ENCODE results near the gene SP5. TPM values are rescaled to one million over a fixed set of nuclear protein-coding genes. Genes with fewer than 3 reads are reported as not detected.

SP5 gene
- total RNA-seq, 1 experiment from 2014 or later = 1.7 TPM

DNA sequence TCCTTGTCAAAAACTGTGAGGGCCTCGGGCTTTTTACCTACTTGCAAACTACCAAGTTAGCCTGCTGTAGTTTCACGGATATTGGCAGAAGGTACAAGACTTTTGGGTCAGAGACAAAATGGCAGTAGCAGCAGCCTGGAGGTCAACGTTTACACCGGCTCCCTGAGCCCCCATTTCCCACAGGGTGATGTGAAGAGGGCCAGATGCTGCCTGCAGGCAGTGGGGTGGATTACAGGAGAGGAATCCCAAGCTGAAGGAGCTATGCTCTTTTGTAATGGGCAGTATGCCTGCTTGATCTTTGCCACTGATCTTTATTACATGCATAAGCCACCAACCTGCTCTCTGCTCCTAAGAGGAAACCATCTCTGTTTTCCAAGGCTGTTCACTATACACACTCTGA, 29.5 kb upstream of the SP5 start:
- ATAC-seq = peak; percentile 91
- CTCF ChIA-PET = no interaction called here
- POLR2A ChIA-PET = no interaction called here

DNA sequence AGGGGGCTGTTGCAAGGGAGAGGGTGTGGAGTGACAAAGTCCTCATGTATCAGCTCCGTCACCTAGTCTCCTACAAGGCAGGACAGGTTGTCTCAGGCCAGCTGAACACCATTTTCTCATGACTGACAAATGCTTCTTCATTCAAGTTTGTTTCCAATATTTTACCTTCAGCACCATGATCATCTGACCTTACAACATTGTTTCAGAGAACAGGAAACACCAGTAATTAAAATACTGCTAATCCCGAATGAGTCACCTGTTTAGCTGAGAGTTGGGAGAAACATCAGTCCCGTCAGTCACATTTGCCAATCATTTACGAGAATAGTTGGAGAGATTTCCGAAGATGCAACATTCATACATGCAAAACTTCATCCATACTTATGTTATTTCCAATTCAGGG, 25.7 kb upstream of the SP5 start:
- no peak overlapping the region for H3K4me3 Mint-ChIP-seq
- ChIA-PET CTCF (interaction anchor here (0.6 kb wide), 2 partner anchors 26 to 292 kb away, joined by 3 read pairs; partner anchors contain the start of gene SP5), POLR2A (interaction anchor here (0.6 to 0.8 kb wide), 3 partner anchors 19 to 454 kb away, joined by 3 to 6 read pairs (median 4); no protein-coding TSS in a partner anchor)
- DNase-seq (ENCODE audit: low spot score) = no peak
- H3K27me3 Mint-ChIP-seq (ENCODE audit: low read depth) = no peaks in the 10 kb centered on the region
- H3K9me3 Mint-ChIP-seq = no peaks in the 10 kb centered on the region
- H3K4me1 Mint-ChIP-seq = peaks cover 17% of the 10 kb centered on the region
- H3K36me3 Mint-ChIP-seq = no peaks in the 10 kb centered on the region
- ATAC-seq = no peak
- no peak overlapping the region; the same call in 1 of the 2 replicates for H3K27ac Mint-ChIP-seq
- TF ChIP-seq ZNF138 (CRISPR knock-in tag; conservative IDR thresholded peaks at IDR 0.05) (no peak), ELF4 (CRISPR knock-in tag; IDR thresholded peaks at IDR 0.05; ENCODE audit: low read depth) (no peak), ZNF232 (CRISPR knock-in tag; IDR thresholded peaks at IDR 0.05) (no peak), JAZF1 (CRISPR knock-in tag; IDR thresholded peaks at IDR 0.05) (no peak), SMAD3 (CRISPR knock-in tag; IDR thresholded peaks at IDR 0.05; ENCODE audit: borderline replicate concordance) (no peak), SMAD4 (CRISPR knock-in tag; IDR thresholded peaks at IDR 0.05) (no peak), HMGA2 (CRISPR knock-in tag; IDR thresholded peaks at IDR 0.05) (no peak), GTF2I (CRISPR knock-in tag; conservative IDR thresholded peaks at IDR 0.05) (no peak)
- TF ChIP-seq, protein P1, sequence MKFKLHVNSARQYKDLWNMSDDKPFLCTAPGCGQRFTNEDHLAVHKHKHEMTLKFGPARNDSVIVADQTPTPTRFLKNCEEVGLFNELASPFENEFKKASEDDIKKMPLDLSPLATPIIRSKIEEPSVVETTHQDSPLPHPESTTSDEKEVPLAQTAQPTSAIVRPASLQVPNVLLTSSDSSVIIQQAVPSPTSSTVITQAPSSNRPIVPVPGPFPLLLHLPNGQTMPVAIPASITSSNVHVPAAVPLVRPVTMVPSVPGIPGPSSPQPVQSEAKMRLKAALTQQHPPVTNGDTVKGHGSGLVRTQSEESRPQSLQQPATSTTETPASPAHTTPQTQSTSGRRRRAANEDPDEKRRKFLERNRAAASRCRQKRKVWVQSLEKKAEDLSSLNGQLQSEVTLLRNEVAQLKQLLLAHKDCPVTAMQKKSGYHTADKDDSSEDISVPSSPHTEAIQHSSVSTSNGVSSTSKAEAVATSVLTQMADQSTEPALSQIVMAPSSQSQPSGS (CRISPR knock-in tag; IDR thresholded peaks at IDR 0.05; ENCODE audit: borderline replicate concordance, low read depth) = no peak
- TF ChIP-seq, protein P2, sequence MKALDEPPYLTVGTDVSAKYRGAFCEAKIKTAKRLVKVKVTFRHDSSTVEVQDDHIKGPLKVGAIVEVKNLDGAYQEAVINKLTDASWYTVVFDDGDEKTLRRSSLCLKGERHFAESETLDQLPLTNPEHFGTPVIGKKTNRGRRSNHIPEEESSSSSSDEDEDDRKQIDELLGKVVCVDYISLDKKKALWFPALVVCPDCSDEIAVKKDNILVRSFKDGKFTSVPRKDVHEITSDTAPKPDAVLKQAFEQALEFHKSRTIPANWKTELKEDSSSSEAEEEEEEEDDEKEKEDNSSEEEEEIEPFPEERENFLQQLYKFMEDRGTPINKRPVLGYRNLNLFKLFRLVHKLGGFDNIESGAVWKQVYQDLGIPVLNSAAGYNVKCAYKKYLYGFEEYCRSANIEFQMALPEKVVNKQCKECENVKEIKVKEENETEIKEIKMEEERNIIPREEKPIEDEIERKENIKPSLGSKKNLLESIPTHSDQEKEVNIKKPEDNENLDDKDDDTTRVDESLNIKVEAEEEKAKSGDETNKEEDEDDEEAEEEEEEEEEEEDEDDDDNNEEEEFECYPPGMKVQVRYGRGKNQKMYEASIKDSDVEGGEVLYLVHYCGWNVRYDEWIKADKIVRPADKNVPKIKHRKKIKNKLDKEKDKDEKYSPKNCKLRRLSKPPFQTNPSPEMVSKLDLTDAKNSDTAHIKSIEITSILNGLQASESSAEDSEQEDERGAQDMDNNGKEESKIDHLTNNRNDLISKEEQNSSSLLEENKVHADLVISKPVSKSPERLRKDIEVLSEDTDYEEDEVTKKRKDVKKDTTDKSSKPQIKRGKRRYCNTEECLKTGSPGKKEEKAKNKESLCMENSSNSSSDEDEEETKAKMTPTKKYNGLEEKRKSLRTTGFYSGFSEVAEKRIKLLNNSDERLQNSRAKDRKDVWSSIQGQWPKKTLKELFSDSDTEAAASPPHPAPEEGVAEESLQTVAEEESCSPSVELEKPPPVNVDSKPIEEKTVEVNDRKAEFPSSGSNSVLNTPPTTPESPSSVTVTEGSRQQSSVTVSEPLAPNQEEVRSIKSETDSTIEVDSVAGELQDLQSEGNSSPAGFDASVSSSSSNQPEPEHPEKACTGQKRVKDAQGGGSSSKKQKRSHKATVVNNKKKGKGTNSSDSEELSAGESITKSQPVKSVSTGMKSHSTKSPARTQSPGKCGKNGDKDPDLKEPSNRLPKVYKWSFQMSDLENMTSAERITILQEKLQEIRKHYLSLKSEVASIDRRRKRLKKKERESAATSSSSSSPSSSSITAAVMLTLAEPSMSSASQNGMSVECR (CRISPR knock-in tag; IDR thresholded peaks at IDR 0.05; ENCODE audit: borderline replicate concordance) = no peak
- TF ChIP-seq, protein P3, sequence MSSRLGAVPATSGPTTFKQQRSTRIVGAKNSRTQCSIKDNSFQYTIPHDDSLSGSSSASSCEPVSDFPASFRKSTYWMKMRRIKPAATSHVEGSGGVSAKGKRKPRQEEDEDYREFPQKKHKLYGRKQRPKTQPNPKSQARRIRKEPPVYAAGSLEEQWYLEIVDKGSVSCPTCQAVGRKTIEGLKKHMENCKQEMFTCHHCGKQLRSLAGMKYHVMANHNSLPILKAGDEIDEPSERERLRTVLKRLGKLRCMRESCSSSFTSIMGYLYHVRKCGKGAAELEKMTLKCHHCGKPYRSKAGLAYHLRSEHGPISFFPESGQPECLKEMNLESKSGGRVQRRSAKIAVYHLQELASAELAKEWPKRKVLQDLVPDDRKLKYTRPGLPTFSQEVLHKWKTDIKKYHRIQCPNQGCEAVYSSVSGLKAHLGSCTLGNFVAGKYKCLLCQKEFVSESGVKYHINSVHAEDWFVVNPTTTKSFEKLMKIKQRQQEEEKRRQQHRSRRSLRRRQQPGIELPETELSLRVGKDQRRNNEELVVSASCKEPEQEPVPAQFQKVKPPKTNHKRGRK (CRISPR knock-in tag; IDR thresholded peaks at IDR 0.05; ENCODE audit: borderline replicate concordance) = no peak
- TF ChIP-seq, protein P4, sequence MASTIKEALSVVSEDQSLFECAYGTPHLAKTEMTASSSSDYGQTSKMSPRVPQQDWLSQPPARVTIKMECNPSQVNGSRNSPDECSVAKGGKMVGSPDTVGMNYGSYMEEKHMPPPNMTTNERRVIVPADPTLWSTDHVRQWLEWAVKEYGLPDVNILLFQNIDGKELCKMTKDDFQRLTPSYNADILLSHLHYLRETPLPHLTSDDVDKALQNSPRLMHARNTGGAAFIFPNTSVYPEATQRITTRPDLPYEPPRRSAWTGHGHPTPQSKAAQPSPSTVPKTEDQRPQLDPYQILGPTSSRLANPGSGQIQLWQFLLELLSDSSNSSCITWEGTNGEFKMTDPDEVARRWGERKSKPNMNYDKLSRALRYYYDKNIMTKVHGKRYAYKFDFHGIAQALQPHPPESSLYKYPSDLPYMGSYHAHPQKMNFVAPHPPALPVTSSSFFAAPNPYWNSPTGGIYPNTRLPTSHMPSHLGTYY (CRISPR knock-in tag; IDR thresholded peaks at IDR 0.05) = no peak

More for the DNA sequence above, 29.5 kb upstream of the SP5 start:
- H3K4me3 Mint-ChIP-seq = no peak overlapping the region
- H3K27ac Mint-ChIP-seq = peak overlapping the region; percentile 20; the same call in 1 of the 2 replicates
- H3K9me3 Mint-ChIP-seq = no peaks in the 10 kb centered on the region
- TF ChIP-seq TCF7 (CRISPR knock-in tag; IDR thresholded peaks at IDR 0.05; ENCODE audit: low read depth) (no peak), CREM (CRISPR knock-in tag; IDR thresholded peaks at IDR 0.05) (no peak)
- TF ChIP-seq, protein P5, sequence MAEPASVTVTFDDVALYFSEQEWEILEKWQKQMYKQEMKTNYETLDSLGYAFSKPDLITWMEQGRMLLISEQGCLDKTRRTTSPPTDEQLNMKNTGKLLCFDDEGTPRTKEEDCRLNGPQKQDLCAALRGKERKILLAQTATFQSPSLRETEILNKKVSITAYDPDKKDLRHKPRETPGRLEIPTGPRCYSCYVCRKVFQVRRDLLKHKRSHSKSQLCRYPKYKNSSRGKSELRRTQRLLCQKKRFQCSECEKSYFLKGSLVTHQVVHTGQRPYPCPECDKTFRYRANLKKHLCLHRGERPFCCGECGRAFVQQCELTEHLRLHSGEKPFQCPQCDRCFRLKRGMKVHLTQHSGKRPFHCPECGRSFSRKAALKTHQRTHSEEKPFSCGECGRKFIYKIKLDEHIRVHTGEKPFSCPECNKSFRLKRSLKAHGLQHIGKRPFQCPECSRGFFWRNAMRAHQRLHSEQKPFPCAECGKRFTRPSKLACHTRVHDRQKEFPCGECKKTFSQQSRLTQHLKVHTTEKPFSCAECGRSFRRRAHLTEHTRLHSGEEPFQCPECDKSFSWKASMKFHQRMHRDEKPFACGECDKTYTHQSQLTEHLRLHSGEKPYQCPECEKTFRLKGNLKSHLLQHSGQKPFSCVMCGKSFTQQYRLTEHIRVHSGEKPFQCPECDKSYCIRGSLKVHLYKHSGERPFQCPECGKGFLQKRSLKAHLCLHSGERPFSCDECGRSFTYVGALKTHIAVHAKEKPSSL (CRISPR knock-in tag; conservative IDR thresholded peaks at IDR 0.05) = no peak
- TF ChIP-seq, protein P6, sequence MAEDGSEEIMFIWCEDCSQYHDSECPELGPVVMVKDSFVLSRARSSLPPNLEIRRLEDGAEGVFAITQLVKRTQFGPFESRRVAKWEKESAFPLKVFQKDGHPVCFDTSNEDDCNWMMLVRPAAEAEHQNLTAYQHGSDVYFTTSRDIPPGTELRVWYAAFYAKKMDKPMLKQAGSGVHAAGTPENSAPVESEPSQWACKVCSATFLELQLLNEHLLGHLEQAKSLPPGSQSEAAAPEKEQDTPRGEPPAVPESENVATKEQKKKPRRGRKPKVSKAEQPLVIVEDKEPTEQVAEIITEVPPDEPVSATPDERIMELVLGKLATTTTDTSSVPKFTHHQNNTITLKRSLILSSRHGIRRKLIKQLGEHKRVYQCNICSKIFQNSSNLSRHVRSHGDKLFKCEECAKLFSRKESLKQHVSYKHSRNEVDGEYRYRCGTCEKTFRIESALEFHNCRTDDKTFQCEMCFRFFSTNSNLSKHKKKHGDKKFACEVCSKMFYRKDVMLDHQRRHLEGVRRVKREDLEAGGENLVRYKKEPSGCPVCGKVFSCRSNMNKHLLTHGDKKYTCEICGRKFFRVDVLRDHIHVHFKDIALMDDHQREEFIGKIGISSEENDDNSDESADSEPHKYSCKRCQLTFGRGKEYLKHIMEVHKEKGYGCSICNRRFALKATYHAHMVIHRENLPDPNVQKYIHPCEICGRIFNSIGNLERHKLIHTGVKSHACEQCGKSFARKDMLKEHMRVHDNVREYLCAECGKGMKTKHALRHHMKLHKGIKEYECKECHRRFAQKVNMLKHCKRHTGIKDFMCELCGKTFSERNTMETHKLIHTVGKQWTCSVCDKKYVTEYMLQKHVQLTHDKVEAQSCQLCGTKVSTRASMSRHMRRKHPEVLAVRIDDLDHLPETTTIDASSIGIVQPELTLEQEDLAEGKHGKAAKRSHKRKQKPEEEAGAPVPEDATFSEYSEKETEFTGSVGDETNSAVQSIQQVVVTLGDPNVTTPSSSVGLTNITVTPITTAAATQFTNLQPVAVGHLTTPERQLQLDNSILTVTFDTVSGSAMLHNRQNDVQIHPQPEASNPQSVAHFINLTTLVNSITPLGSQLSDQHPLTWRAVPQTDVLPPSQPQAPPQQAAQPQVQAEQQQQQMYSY (CRISPR knock-in tag; IDR thresholded peaks at IDR 0.05) = peak; percentile 74
- H3K27me3 Mint-ChIP-seq (ENCODE audit: low read depth) = no peaks in the 10 kb centered on the region; the same call in 1 of the 2 replicates
- peak; percentile 29 for DNase-seq (ENCODE audit: low spot score)
- H3K4me1 Mint-ChIP-seq = peaks cover 37% of the 10 kb centered on the region
- no peaks in the 10 kb centered on the region for H3K36me3 Mint-ChIP-seq

All from WTC11 (cell line).